Endodermal cell (in vitro differentiated cells): ENCODE data around the gene RAMACL. TPM values are rescaled to one million over a fixed set of nuclear protein-coding genes. Genes with fewer than 3 reads are reported as not detected.

Source experiments
- DNase-seq: peaks from one replicate; pipeline ENCODE4 v3.0.0-alpha.2; 2017
- H3K27ac ChIP-seq: 2 replicates; pipeline ENCODE4 v1.5.1; 2013; ENCODE audit warnings: mild to moderate bottlenecking, low read depth, low read length, moderate library complexity
- H3K27me3 ChIP-seq: 2 replicates; pipeline ENCODE4 v1.6.1; 2013; ENCODE audit warnings: mild to moderate bottlenecking, low read length, moderate library complexity; ENCODE audit not compliant: insufficient read depth, control insufficient read depth, poor library complexity, severe bottlenecking
- H3K36me3 ChIP-seq: 2 replicates; pipeline ENCODE4 v1.7.0; 2013; ENCODE audit warnings: mild to moderate bottlenecking, low read length, moderate library complexity; ENCODE audit not compliant: control insufficient read depth, insufficient read depth
- H3K4me1 ChIP-seq: one replicate; pipeline ENCODE4 v1.7.0; 2013; ENCODE audit warnings: low read length; ENCODE audit not compliant: control insufficient read depth, insufficient read depth
- H3K4me3 ChIP-seq: 2 replicates; pipeline ENCODE4 v1.5.1; 2013; ENCODE audit warnings: mild to moderate bottlenecking, low read length, moderate library complexity
- H3K9ac ChIP-seq: 2 replicates; pipeline ENCODE4 v1.6.1; 2013; ENCODE audit warnings: mild to moderate bottlenecking, low read length, moderate library complexity; ENCODE audit not compliant: poor library complexity, severe bottlenecking; ENCODE audit errors: extremely low read depth
- H3K9me3 ChIP-seq: 2 replicates; pipeline ENCODE4 v1.6.1; 2013; ENCODE audit warnings: mild to moderate bottlenecking, low read length, moderate library complexity; ENCODE audit not compliant: control insufficient read depth
- H3K27ac Mint-ChIP-seq: 2 replicates; pipeline ENCODE4 v1.8.0; 2020; ENCODE audit warnings: mixed read lengths
- H3K27me3 Mint-ChIP-seq: 2 replicates; pipeline ENCODE4 v1.8.0; 2021; ENCODE audit warnings: mild to moderate bottlenecking, mixed read lengths; ENCODE audit not compliant: insufficient read depth
- H3K36me3 Mint-ChIP-seq: 2 replicates; pipeline ENCODE4 v1.8.0; 2020; ENCODE audit warnings: low read depth, mixed read lengths
- H3K4me1 Mint-ChIP-seq: 2 replicates; pipeline ENCODE4 v1.8.0; 2020; ENCODE audit warnings: mixed read lengths
- H3K4me3 Mint-ChIP-seq: 2 replicates; pipeline ENCODE4 v1.8.0; 2020; ENCODE audit warnings: mild to moderate bottlenecking, moderate library complexity, mixed read lengths
- H3K9me3 Mint-ChIP-seq: 2 replicates; pipeline ENCODE4 v1.8.0; 2020; ENCODE audit warnings: mild to moderate bottlenecking, mixed read lengths
- WGBS, 2 experiments: methylation state at CpG; one replicate each; pipeline versions ENCODE4 v1.1.5 to v1.1.7; 2013; ENCODE audit warnings: missing lambda C conversion rate in 2 of 2, mixed read lengths in 1 of 2; ENCODE audit not compliant: insufficient coverage in 1 of 2, insufficient read length in 1 of 2; 5-methylcytosine and 5-hydroxymethylcytosine counted together
- total RNA-seq, 2 donors: library from RNA; stranded (reverse); fragmentation: NEBNext Ultra II Directional in 1 of 2; extraction: Animal tissue kit (Norgen Biotek cat#: 25700) in 1 of 2; gene quantifications; 2 replicates in 1 of 2; 3 replicates in 1 of 2; pipeline ENCODE4 v1.2.1, GENCODE V29; 2021
- TF ChIP-seq, protein P1 (sequence below): fragments of 200-600 bp; sonication (generic); conservative IDR thresholded peaks from 2 replicates; pipeline ENCODE4 v1.5.0; 2021; ENCODE audit warnings: antibody characterized with exemption, mild to moderate bottlenecking

RAMACL gene
- total RNA-seq, 2 donors from 2014 or later = 0.80 to 2.5 TPM

- 62 to 81% methylated on average over 3 to 4 of the region's 5 CpGs for WGBS, 2 experiments
- Histone ChIP-seq H3K27ac (no peak overlapping the region), H3K4me1 (no peaks in the 10 kb centered on the region), H3K27me3 (peaks cover 40% of the 10 kb centered on the region), H3K9ac (no peak overlapping the region), H3K4me3 (no peak overlapping the region), H3K9me3 (no peaks in the 10 kb centered on the region), H3K36me3 (no peaks in the 10 kb centered on the region)
- H3K4me3 Mint-ChIP-seq = no peak overlapping the region
- H3K27me3 Mint-ChIP-seq = peaks cover 41% of the 10 kb centered on the region
- no peak overlapping the region for H3K27ac Mint-ChIP-seq
- H3K36me3 Mint-ChIP-seq = no peaks in the 10 kb centered on the region
- no peaks in the 10 kb centered on the region for H3K9me3 Mint-ChIP-seq
- TF ChIP-seq, protein P1, sequence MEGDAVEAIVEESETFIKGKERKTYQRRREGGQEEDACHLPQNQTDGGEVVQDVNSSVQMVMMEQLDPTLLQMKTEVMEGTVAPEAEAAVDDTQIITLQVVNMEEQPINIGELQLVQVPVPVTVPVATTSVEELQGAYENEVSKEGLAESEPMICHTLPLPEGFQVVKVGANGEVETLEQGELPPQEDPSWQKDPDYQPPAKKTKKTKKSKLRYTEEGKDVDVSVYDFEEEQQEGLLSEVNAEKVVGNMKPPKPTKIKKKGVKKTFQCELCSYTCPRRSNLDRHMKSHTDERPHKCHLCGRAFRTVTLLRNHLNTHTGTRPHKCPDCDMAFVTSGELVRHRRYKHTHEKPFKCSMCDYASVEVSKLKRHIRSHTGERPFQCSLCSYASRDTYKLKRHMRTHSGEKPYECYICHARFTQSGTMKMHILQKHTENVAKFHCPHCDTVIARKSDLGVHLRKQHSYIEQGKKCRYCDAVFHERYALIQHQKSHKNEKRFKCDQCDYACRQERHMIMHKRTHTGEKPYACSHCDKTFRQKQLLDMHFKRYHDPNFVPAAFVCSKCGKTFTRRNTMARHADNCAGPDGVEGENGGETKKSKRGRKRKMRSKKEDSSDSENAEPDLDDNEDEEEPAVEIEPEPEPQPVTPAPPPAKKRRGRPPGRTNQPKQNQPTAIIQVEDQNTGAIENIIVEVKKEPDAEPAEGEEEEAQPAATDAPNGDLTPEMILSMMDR = no peak
- DNase-seq = no peak
- peaks cover 9% of the 10 kb centered on the region for H3K4me1 Mint-ChIP-seq
Observed at GRCh38 chr6:166629628-166630027, 43.1 kb upstream of the RAMACL start.

DNA sequence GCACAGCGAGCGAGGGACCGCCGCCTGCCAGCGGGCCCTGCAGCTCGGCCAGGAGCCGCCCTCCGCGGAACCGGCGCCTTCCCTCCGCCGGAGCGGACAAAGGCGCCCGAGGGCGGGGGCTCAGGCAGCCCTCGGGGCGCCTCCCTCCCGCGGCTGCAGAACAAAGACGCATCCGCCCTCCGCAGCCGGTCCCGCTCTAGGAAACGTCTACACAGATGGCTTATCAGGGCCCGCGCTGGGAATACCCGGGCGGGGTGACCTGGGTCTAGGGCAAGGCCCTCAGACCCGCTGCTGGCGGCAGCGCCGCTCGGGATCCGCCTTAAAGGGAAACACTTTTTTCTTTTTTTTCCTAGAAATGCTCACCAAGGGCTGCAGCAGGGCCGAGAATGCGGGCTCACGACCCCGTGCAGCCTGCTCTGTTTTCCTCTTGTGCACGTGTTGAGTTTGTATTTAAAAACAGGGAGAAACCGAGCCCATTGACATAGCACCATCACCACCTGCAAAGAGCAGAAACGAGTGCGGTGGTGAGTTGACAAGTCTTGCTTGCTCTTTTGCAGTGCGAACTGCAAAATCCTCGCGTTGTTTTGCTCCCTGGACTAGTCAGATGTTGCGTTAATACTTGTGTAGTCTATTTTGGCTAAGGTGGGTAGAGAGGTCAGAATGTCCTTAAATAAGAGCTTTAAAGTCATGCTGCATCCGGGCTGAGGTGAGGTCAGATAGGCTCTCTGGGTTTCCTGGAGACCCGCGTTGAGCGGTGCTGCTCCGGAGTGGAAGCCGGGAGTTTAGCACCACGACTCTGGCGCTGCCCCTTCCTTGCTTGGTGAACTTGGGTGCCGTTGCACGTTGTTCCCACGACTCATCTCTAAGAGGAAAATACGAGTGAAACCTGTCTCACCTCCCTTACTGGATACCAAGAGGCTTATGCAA, 41.7 kb upstream of the RAMACL start:
- Histone ChIP-seq H3K4me1 (no peaks in the 10 kb centered on the region), H3K9me3 (no peaks in the 10 kb centered on the region), H3K27me3 (peaks cover 40% of the 10 kb centered on the region), H3K27ac (peak overlapping the region; percentile 99), H3K9ac (peak overlapping the region; percentile 73), H3K36me3 (no peaks in the 10 kb centered on the region), H3K4me3 (peak overlapping the region; percentile 86)
- Mint-ChIP-seq H3K9me3 (no peaks in the 10 kb centered on the region), H3K27me3 (peaks cover 41% of the 10 kb centered on the region), H3K4me1 (peaks cover 9% of the 10 kb centered on the region), H3K4me3 (peak overlapping the region; percentile 78), H3K27ac (peak overlapping the region; percentile 98), H3K36me3 (no peaks in the 10 kb centered on the region)
- 3 to 4% methylated on average over 20 to 61 of the region's 61 CpGs for WGBS, 2 experiments
- TF ChIP-seq, protein P1 = no peak
- DNase-seq = peak; percentile 86

- peak within 1 kb of the TSS; percentile 98 for H3K27ac Mint-ChIP-seq
- H3K4me1 Mint-ChIP-seq = peaks cover 9% of the 10 kb centered on the region
- TF ChIP-seq, protein P1 = no peak
- peak within 1 kb of the TSS; percentile 99 for H3K27ac ChIP-seq
- peak within 1 kb of the TSS; percentile 86 for H3K4me3 ChIP-seq
- H3K27me3 ChIP-seq = peaks cover 40% of the 10 kb centered on the region
- H3K4me1 ChIP-seq = no peaks in the 10 kb centered on the region
- WGBS, 2 experiments = 0% methylated on average over 15 to 87 of the region's 87 CpGs
- H3K27me3 Mint-ChIP-seq = peaks cover 41% of the 10 kb centered on the region
- peak within 1 kb of the TSS; percentile 78 for H3K4me3 Mint-ChIP-seq
- DNase-seq = peak; percentile 100
- no peaks in the 10 kb centered on the region for H3K36me3 ChIP-seq
- peak within 1 kb of the TSS; percentile 73 for H3K9ac ChIP-seq
- H3K36me3 Mint-ChIP-seq = no peaks in the 10 kb centered on the region
- H3K9me3 ChIP-seq = no peaks in the 10 kb centered on the region
- H3K9me3 Mint-ChIP-seq = no peaks in the 10 kb centered on the region
Observed at GRCh38 chr6:166627033-166627874, 40.8 kb upstream of the RAMACL start, which contains the start of gene RPS6KA2. Gene RPS6KA2, minus strand, starts transcription at chr6:166627251. Its CDS starts 232 bp downstream, at chr6:166627019.
